Measurements from ENCODE around the gene CIDEB. TPM values are rescaled to one million over a fixed set of nuclear protein-coding genes. Genes with fewer than 3 reads are reported as not detected.

The CIDEB gene
- total and polyA plus RNA-seq, 2 of the 8 experiments (the other 6 are each of a cell fraction or from before 2014, with no cell fraction given): 0.11 TPM; not detected in 1

DNA sequence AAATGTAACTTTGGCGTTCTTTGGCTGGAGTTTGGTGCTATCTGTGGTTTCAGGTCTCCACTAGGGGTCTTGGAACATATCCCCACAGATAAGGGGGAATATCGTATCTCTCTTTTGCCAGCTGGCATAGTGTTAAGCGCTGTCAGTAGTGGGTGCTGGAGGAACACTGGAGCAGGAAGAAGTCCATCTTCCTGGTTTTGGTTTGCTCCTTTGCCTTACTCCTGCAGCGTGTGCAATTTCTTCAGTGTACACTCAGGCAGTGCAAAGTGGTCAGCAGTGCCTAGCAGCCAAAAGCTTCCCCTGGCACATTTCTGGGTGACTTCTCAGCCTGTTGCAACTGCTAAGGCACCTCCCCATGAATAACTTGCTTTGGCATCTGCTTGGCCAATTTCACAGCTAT lies 43.7 kb upstream of the CIDEB start:
- ChIA-PET POLR2A (ENCODE audit: partially characterized antibody) (interaction anchor here (0.7 to 1.4 kb wide), 4 partner anchors 12 to 79 kb away, joined by 3 to 5 read pairs (median 3); no protein-coding TSS in a partner anchor), CTCF (ENCODE audit: partially characterized antibody) (interaction anchor here (0.8 to 3.7 kb wide), 16 partner anchors 9 to 85 kb away, joined by 3 to 27 read pairs (median 4); partner anchors contain the start of genes CIDEB, NFATC4 and RIPK3)
- Histone ChIP-seq H3K18ac (ENCODE audit: extremely low read depth, low read length) (no peak overlapping the region; the same call in 1 of the 2 replicates), H3K9me3 (ENCODE audit: insufficient read depth in 2 of 2, low read depth in 1 of 2, low read length in 1 of 2) (no peaks in the 10 kb centered on the region), H4K91ac (replicated peaks; ENCODE audit: insufficient read length, low read length) (no peak overlapping the region), H2AFZ (ENCODE audit: low read length) (no peak overlapping the region), H3K27me3 (replicated peaks in 1 of 4; ENCODE audit: control insufficient read depth in 3 of 4, extremely low read depth in 1 of 4, insufficient read depth in 3 of 4, low read length in 3 of 4) (peaks cover 0 to 11% (median 9%) of the 10 kb centered on the region in 4 experiments; a peak in 5 of 7 replicates), H4K20me1 (replicated peaks in 1 of 2; ENCODE audit: control insufficient read depth in 1 of 2, insufficient read depth in 2 of 2, low read length in 2 of 2) (peaks cover 0 to 2% of the 10 kb centered on the region in 2 experiments), H3K79me2 (ENCODE audit: control insufficient read depth in 1 of 2, insufficient read depth in 2 of 2, low read length in 2 of 2) (no peaks in the 10 kb centered on the region), H3K4me3 (ENCODE audit: extremely low read depth in 1 of 4, insufficient read depth in 2 of 4, low read depth in 3 of 4, low read length in 4 of 4) (no peak overlapping the region), H3K56ac (replicated peaks; ENCODE audit: insufficient read length, low read depth, low read length) (no peak overlapping the region), H3K79me1 (ENCODE audit: low read depth, low read length) (no peaks in the 10 kb centered on the region), H3K4me1 (replicated peaks in 1 of 4; ENCODE audit: control insufficient read depth in 3 of 4, insufficient read depth in 4 of 4, low read length in 3 of 4) (no peaks in the 10 kb centered on the region), H3K9ac (replicated peaks in 1 of 4; ENCODE audit: extremely low read depth in 1 of 4, low read depth in 3 of 4, low read length in 3 of 4) (no peak overlapping the region), H3K4ac (replicated peaks; ENCODE audit: insufficient read length, low read depth, low read length) (no peak overlapping the region), H2BK20ac (ENCODE audit: low read length) (no peak overlapping the region), H4K8ac (ENCODE audit: extremely low read depth, insufficient read depth, low read length) (no peak overlapping the region), H3K36me3 (ENCODE audit: control insufficient read depth in 2 of 4, insufficient read depth in 4 of 4, low read length in 3 of 4) (no peaks in the 10 kb centered on the region), H2BK120ac (replicated peaks; ENCODE audit: low read depth, low read length) (no peak overlapping the region), H2BK5ac (ENCODE audit: low read depth, low read length) (no peak overlapping the region), H3K27ac (ENCODE audit: low read depth, low read length) (no peak overlapping the region), H3K4me2 (ENCODE audit: insufficient read depth in 1 of 2, low read depth in 2 of 2, low read length in 2 of 2) (no peak overlapping the region), H3K23me2 (ENCODE audit: low read depth, low read length) (0 out of 2 replicates have a peak, but pooled peaks cover 2% of the 10 kb centered on the region), H2BK12ac (ENCODE audit: low read depth, low read length) (no peak overlapping the region), H3K14ac (ENCODE audit: insufficient read length) (no peak overlapping the region), H2AK5ac (ENCODE audit: low read depth, low read length) (no peak overlapping the region), H4K5ac (ENCODE audit: insufficient read length, low read depth, low read length) (no peak overlapping the region), H2BK15ac (ENCODE audit: low read length) (no peak overlapping the region), H3K23ac (ENCODE audit: insufficient read length) (no peak overlapping the region)
- FAIRE-seq (no peak), DNase-seq (ENCODE audit: low read depth in 1 of 2, low spot score in 2 of 2) (no peak)
- 35% methylated on average over 4 of the region's 4 CpGs; no CpG with 5 or more reads in 1 of the 2 experiments for WGBS, 2 experiments (ENCODE audit: extremely low coverage in 1 of 2, insufficient coverage in 1 of 2, insufficient read length in 1 of 2, insufficient replicate concordance in 2 of 2, low coverage in 1 of 2, low lambda C conversion rate in 2 of 2, missing lambda C conversion rate in 1 of 2)
- TF ChIP-seq EP300 (IDR thresholded peaks at IDR 0.05; ENCODE audit: borderline replicate concordance in 1 of 2, low read depth in 2 of 2, low read length in 2 of 2): no peak
- TF ChIP-seq BCL11A (IDR thresholded peaks at IDR 0.05; ENCODE audit: low read depth in 2 of 2, low read length in 2 of 2): no peak
- TF ChIP-seq, protein P1, sequence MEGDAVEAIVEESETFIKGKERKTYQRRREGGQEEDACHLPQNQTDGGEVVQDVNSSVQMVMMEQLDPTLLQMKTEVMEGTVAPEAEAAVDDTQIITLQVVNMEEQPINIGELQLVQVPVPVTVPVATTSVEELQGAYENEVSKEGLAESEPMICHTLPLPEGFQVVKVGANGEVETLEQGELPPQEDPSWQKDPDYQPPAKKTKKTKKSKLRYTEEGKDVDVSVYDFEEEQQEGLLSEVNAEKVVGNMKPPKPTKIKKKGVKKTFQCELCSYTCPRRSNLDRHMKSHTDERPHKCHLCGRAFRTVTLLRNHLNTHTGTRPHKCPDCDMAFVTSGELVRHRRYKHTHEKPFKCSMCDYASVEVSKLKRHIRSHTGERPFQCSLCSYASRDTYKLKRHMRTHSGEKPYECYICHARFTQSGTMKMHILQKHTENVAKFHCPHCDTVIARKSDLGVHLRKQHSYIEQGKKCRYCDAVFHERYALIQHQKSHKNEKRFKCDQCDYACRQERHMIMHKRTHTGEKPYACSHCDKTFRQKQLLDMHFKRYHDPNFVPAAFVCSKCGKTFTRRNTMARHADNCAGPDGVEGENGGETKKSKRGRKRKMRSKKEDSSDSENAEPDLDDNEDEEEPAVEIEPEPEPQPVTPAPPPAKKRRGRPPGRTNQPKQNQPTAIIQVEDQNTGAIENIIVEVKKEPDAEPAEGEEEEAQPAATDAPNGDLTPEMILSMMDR (IDR thresholded peaks at IDR 0.05; ENCODE audit: control extremely low read depth in 1 of 3, insufficient read depth in 1 of 3, low read depth in 1 of 3, low read length in 3 of 3): 0 out of 4 replicates have a peak, but pooled peaks of 1 of the 3 experiments have one; percentile 4
- no peak for TF ChIP-seq KDM5A (IDR thresholded peaks at IDR 0.05; ENCODE audit: low read length)
- TF ChIP-seq HDAC6 (IDR thresholded peaks at IDR 0.05; ENCODE audit: low read depth, low read length): no peak
- TF ChIP-seq RAD21 (IDR thresholded peaks at IDR 0.05 in 1 of 2, conservative IDR thresholded peaks at IDR 0.05 in 1 of 2; ENCODE audit: low read depth in 2 of 2, low read length in 2 of 2): 0 out of 4 replicates have a peak, but pooled peaks of 1 of the 2 experiments have one; percentile 2
